ENCODE results near the gene IQSEC1. TPM values are rescaled to one million over a fixed set of nuclear protein-coding genes. Genes with fewer than 3 reads are reported as not detected.

The IQSEC1 gene
- total and polyA plus RNA-seq, 10 of the 15 experiments (the other 5 are each of a cell fraction or from before 2014, with no cell fraction given): 0.92 to 55.2 (median 8.5) TPM

- TF ChIP-seq CTCF (IDR thresholded peaks at IDR 0.05 in 2 of 3, conservative IDR thresholded peaks at IDR 0.05 in 1 of 3; ENCODE audit: control insufficient read depth in 2 of 3, extremely low read depth in 1 of 3, insufficient read depth in 1 of 3, low read depth in 3 of 3, low read length in 3 of 3) (no peak), EP300 (IDR thresholded peaks at IDR 0.05; ENCODE audit: borderline replicate concordance in 1 of 2, control insufficient read depth in 1 of 2, low read depth in 2 of 2, low read length in 2 of 2) (no peak), NR2C2 (IDR thresholded peaks at IDR 0.05; ENCODE audit: borderline replicate concordance, control insufficient read depth, insufficient read length, low read depth) (no peak), BACH1 (IDR thresholded peaks at IDR 0.05; ENCODE audit: borderline replicate concordance) (no peak), CHD1 (IDR thresholded peaks at IDR 0.05; ENCODE audit: low read depth, low read length) (no peak), E4F1 (IDR thresholded peaks at IDR 0.05; ENCODE audit: borderline replicate concordance, partially characterized antibody) (no peak), IKZF2 (IDR thresholded peaks at IDR 0.05) (peak; percentile 61 to 68), TAF1 (IDR thresholded peaks at IDR 0.05; ENCODE audit: borderline replicate concordance, low read depth, low read length) (no peak), NR2F1 (conservative IDR thresholded peaks at IDR 0.05) (no peak), HDAC6 (IDR thresholded peaks at IDR 0.05; ENCODE audit: unreplicated experiment) (no peak), ETV6 (conservative IDR thresholded peaks at IDR 0.05 in 1 of 2, IDR thresholded peaks at IDR 0.05 in 1 of 2; ENCODE audit: borderline replicate concordance in 1 of 2, low read depth in 1 of 2) (peak in 1 of 2 experiments; percentile 32; a peak in 1 of 4 replicates), ZBTB40 (IDR thresholded peaks at IDR 0.05; ENCODE audit: borderline replicate concordance) (no peak), KDM1A (IDR thresholded peaks at IDR 0.05; ENCODE audit: borderline replicate concordance) (no peak), CHD2 (IDR thresholded peaks at IDR 0.05; ENCODE audit: borderline replicate concordance, low read depth, low read length) (no peak), RAD51 (IDR thresholded peaks at IDR 0.05) (peak; percentile 26; the same call in 1 of the 2 replicates), ZNF207 (IDR thresholded peaks at IDR 0.05; ENCODE audit: borderline replicate concordance) (no peak; the same call in 1 of the 2 replicates), NFYB (IDR thresholded peaks at IDR 0.05; ENCODE audit: insufficient read depth, low read depth, low read length) (no peak)
These were observed 187.0 kb downstream of the IQSEC1 start (continued) for GRCh38 chr3:12886106-12886679.

All from GM12878 (cell line).